CD4-positive, alpha-beta T cell treated with Interleukin-1 beta for 1 hour (primary cell): ENCODE data around the gene LRP1.
A peak's percentile ranks its signal among the peaks of the same experiment; 100 is the strongest.

Experiments
- DNase-seq, 2 donors: peaks; one replicate each; pipeline ENCODE4 v3.0.0-alpha.2; 2020 to 2022

The LRP1 gene

GRCh38 chr12:57138526-57139272 is 10.4 kb downstream of the LRP1 start:
- DNase-seq, result no peak

DNA sequence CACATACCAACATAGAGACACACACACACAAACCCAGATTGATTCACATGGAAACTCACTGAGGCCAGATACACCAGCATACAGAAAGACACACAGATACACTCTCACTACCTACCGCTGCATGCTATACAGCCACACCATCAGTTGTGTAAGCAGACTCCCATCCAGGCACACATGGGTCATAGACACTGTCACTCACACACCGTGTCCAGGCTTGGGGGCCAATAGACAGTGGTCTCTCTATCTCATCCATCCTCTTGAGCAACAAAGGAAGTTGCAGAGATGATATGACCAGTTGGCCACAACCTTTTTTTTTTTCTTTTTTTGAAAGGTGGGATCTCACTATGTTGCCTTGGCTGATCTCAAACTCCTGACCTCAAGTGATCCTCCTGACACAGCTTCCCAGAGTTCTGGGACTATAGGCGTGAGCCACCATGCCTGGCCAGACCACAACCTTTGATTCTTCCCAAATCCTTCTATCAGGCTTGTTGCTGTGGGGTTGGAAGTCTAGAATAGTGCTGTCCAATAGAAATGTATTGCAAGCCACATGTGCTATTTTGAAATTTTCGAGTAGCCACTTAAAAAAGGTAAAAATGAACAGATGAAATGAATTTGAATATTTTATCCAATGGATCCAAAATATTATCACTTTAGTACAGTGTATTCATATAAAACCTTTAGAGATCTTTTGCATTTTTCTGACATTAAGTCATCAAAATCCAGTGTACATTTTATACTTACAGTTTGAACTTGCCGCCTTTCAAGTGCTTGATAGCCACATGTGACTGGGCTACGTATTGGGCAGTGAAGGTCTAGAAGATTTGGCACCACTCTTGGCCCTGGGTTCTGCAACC is 11.7 kb downstream of the LRP1 start:
- DNase-seq, result no peak

GRCh38 chr12:57141249-57141648 is 13.0 kb downstream of the LRP1 start:
- no peak for DNase-seq

- DNase-seq, result no peak
These were observed 13.8 kb downstream of the LRP1 start for GRCh38 chr12:57142121-57142520.

DNA sequence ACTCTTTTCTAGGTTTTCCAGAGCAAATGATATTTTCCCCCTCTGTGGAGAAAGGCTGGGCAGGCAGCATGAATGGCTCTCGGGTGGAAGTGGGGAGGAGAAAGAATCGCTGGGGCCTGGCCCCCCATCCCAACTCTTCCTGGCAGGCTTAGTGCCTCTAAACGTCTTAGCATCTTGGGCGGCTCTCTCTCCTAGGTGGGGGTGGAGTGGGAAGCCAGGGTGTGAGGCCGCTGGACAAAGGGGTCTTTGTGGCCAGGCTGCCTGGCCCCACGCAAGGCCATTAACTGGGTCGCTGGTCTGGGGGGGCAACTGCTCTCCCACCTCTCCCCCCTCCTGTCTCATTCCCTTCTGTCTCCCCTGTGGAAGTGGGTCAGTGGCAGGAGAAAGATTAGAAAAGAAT is 14.4 kb downstream of the LRP1 start:
- DNase-seq, result no peak

GRCh38 chr12:57143454-57143853 is 15.2 kb downstream of the LRP1 start:
- DNase-seq, result no peak

GRCh38 chr12:57145460-57146059 is 17.3 kb downstream of the LRP1 start:
- DNase-seq, result no peak

DNA sequence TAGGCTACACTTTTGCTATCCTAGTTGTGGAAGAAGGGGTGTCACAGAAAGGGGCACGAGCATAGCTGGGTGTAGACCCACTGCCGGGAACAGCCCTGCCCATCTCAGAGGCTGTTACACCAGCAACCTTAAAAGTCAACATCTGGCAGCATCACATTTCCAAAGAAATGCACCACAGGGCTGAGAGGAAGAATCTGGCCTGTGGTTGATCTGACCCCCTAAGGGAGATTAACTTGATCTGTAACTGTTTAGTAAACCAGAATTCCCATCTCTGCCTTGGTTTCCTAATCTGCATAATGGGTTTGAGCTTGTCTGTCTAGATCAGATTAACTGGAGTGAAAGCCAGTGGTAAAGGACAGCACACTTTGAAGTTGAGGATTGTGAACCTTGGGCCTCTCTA is 17.8 kb downstream of the LRP1 start:
- no peak for DNase-seq

GRCh38 chr12:57146961-57147944 is 19.0 kb downstream of the LRP1 start, which contains the start of gene LRP1-AS:
Gene LRP1-AS (minus strand): TSS chr12:57147619.
- no peak for DNase-seq

DNA sequence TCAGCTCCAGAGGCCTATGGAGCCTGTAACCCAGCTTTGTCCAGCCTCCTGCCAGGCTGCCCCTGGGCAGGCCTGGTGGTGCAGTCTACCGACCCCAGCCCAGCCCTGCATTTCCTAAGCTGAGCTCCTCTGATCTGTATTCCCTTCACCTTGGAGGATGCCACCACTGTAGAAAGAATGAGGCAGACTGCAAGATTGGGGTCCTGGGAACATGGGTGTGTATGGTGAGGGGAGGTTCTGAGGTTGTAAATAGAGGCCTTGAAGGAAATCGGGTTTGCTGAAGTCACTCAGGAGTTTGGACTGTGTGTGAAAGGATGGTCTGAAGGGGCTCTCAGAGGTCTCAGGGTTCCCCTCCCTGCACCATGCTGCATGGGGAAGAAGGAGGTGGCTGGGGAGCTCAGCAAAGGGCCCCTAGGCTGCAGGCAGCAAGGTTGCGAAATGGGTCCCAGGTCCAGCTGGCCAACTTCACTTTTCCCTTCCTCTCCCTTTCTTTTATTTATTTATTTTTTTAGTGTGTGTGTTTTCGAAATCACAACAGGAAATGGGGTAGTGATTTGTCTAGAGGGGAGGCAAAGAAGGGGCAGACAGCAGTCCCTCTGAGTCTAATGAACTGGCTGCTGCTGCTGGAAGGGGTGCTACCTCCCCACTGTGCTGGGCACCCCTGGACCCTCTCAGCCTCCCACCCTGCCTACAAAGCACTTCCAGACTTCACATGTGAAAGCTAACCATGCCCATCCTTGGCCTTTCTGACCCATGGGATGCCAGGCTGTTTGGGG is 20.4 kb downstream of the LRP1 start:
- DNase-seq, result no peak

- no peak for DNase-seq
These were observed 21.1 kb downstream of the LRP1 start for GRCh38 chr12:57149245-57149900.

DNA sequence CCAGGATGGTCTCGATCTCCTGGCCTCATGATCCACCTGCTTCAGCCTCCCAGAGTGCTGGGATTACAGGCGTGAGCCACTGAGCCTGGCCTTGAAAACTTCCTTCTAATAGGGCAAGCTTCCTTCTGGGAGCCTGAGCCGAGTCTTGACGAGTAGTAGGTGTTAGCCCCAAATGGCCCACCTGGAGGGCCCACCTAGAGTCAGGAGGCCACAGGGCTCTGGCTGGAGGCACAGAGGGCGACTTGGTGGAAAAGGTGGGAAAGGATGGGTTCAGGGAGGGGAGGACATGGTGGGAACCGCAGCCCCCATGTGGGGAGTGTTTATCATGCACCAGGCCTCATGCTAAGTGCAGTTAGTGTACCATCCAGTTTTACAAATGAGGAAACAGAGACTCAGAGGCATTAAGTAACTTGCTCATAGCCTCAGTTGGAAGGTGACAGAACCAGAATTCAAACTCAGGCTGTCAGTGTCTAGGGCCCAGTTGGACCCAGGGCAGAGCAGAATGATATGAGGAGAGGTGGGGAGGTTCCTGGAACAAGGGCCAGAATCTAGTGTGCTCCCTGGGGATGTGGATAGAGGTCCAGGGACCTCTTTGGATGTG is 22.2 kb downstream of the LRP1 start:
- DNase-seq, result no peak

- DNase-seq, result no peak
These were observed 23.7 kb downstream of the LRP1 start for GRCh38 chr12:57151741-57152630.

DNA sequence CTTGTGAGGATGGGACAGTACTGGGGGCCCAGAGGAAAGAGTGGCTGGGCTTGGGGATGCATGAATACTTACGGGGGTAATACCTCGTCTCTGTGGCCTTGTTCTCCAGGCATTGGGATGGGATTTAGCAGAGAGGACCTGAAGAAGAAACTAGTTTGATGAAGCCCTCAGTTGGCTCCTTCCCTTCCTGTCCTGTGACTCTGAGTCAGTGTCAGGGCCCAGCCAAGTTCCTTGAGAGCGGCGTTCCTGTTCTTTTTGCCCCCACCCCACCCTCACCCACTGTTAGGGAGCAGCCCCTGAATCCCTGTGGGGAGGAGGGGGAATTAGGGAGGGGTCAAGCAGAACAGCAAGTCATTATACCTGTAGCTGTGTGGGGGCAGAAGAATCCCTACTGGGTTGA is 24.4 kb downstream of the LRP1 start:
- peak in 1 of 2 donors; percentile 30 for DNase-seq

- no peak for DNase-seq
These were observed 25.2 kb downstream of the LRP1 start for GRCh38 chr12:57153415-57153997.

- no peak for DNase-seq
These were observed 25.8 kb downstream of the LRP1 start for GRCh38 chr12:57154076-57154475.

- no peak for DNase-seq
These were observed 26.6 kb downstream of the LRP1 start for GRCh38 chr12:57154804-57155434.

- peak in 1 of 2 donors; percentile 17 for DNase-seq
These were observed 28.6 kb downstream of the LRP1 start for GRCh38 chr12:57156701-57157403.
